Measurements from ENCODE around the gene ZNF440.
"Not testable (repeated sequence)": the region's sequence is repeated elsewhere in the genome, so short reads cannot be mapped to it uniquely, and the experiment has no call there.

Gene ZNF440

DNA sequence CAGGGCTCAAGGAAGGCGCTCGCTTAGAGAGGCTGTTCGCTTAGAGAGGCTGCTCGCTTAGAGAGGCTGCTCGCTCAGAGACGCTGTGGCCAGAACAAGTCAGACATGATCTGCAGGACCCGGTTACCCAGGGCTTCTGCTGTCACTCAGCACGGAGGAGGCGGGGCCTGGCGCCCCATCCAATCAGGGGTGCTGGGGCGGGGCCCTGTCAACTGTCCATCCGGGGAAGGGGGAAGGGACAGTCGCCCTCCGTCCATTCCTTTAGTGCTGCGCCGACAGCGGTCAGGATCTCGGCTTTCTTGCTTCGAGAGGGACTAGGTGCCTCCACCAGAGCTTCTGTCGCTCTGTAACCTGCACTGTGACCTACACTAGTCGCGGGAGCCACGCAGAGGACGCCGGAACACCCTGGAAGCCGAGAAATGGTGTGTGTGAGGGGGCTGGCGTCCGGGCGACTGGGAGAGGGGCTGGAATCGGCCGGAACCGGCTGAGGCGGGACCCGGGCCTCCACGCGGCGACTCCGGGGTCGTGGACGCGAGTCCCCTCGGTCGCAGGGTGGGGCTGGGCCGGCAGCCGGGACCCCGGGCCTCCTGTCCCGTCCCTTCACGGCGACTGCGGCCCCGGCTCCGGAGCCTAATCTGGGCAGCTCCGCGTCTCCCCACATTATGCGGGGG lies at the start of gene ZNF440:
TSS of gene ZNF440 (plus strand) at position 245 of the 671 bp plus-strand sequence. CDS start at position 420, 175 bp downstream.
- H3K9me3 Mint-ChIP-seq = peaks cover 43% of the 10 kb centered on the region
- peaks cover 39% of the 10 kb centered on the region for H3K36me3 Mint-ChIP-seq (ENCODE audit: low read depth)

GRCh38 chr19:11766597-11767591 lies 47.2 kb upstream of the ZNF440 start, which contains the start of gene ZNF441:
Gene ZNF441, plus strand, starts transcription at chr19:11767000. Its CDS starts 194 bp downstream, at chr19:11767194.
- peak; percentile 91 for DNase-seq (ENCODE audit: low spot score)
- Mint-ChIP-seq H3K27me3 (ENCODE audit: low read depth) (peaks cover 5% of the 10 kb centered on the region), H3K4me3 (peak within 1 kb of the TSS; percentile 96), H3K36me3 (ENCODE audit: low read depth) (peaks cover 28% of the 10 kb centered on the region), H3K4me1 (ENCODE audit: low read depth) (peaks cover 7% of the 10 kb centered on the region), H3K27ac (peak within 1 kb of the TSS; percentile 97), H3K9me3 (peaks cover 54% of the 10 kb centered on the region)

More for the DNA sequence above, at the start of gene ZNF440:
- Mint-ChIP-seq H3K4me1 (ENCODE audit: low read depth) (peaks cover 10% of the 10 kb centered on the region), H3K27ac (peak within 1 kb of the TSS; percentile 74), H3K27me3 (ENCODE audit: low read depth) (no peaks in the 10 kb centered on the region), H3K4me3 (peak within 1 kb of the TSS; percentile 75)
- DNase-seq (ENCODE audit: low spot score) = peak; percentile 90

DNA sequence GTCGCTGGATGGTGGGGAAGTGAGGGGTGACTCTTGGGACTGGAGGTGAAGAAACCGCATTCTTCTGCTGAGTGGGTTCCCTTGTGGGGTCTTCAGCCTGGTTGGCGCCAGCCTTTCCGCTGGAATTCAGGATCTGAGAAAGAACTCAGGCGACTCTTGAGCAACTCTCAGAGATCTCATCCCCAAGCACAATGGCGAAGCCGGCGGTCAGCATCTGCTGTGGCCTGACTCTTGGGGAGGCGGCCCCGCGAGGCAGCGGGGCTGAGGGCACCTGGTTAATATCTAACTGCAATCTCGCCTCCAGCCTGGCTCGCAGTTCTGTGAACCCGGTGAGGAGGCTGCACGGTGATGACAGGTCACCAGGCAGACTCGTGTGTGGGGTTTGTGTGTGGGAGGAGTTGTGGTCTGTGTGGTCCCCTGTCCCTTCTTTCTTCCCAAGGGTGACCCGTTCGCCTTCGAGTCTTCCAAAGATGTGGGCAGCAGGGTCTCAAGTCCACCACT lies 46.4 kb upstream of the ZNF440 start:
- peaks cover 52% of the 10 kb centered on the region for H3K9me3 Mint-ChIP-seq
- H3K4me1 Mint-ChIP-seq (ENCODE audit: low read depth) = peaks cover 7% of the 10 kb centered on the region
- H3K4me3 Mint-ChIP-seq = peak overlapping the region; percentile 96
- DNase-seq (ENCODE audit: low spot score) = peak; percentile 17
- peak overlapping the region; percentile 79 for H3K27ac Mint-ChIP-seq
- H3K36me3 Mint-ChIP-seq (ENCODE audit: low read depth) = peaks cover 33% of the 10 kb centered on the region
- peaks cover 5% of the 10 kb centered on the region for H3K27me3 Mint-ChIP-seq (ENCODE audit: low read depth)

DNA sequence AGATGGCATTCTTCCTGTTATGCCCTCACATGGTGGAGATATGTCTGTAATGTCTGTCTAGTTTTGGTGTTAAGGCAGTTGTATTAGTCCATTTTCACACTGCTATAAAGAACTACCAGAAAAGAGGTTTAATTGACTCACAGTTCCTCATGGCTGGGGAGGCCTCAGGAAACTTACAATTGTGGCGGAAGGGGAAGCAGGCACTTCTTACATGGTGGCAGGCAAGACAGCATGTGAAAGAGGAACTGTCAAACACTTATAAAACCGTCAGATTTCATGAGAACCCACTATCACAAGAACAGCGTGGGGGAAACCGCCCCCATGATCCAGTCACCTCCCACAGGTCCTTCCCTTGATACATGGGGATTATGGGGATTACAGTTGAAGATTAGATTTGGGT lies 44.1 kb upstream of the ZNF440 start:
- H3K9me3 Mint-ChIP-seq = peaks cover 58% of the 10 kb centered on the region
- H3K4me1 Mint-ChIP-seq (ENCODE audit: low read depth) = peaks cover 7% of the 10 kb centered on the region
- no peak overlapping the region for H3K4me3 Mint-ChIP-seq
- peaks cover 44% of the 10 kb centered on the region for H3K36me3 Mint-ChIP-seq (ENCODE audit: low read depth)
- peaks cover 1% of the 10 kb centered on the region for H3K27me3 Mint-ChIP-seq (ENCODE audit: low read depth)
- no peak for DNase-seq (ENCODE audit: low spot score)
- no peak overlapping the region for H3K27ac Mint-ChIP-seq

GRCh38 chr19:11771520-11771919 lies 42.6 kb upstream of the ZNF440 start:
- H3K4me3 Mint-ChIP-seq; H3K27ac Mint-ChIP-seq; H3K4me1 Mint-ChIP-seq (ENCODE audit: low read depth); H3K27me3 Mint-ChIP-seq (ENCODE audit: low read depth); DNase-seq (ENCODE audit: low spot score): not testable (repeated sequence)
- Mint-ChIP-seq H3K9me3 (peaks cover 65% of the 10 kb centered on the region), H3K36me3 (ENCODE audit: low read depth) (peaks cover 50% of the 10 kb centered on the region)

- DNase-seq (ENCODE audit: low spot score); H3K4me3 Mint-ChIP-seq; H3K27me3 Mint-ChIP-seq (ENCODE audit: low read depth); H3K27ac Mint-ChIP-seq; H3K4me1 Mint-ChIP-seq (ENCODE audit: low read depth): not testable (repeated sequence)
- peaks cover 73% of the 10 kb centered on the region for H3K36me3 Mint-ChIP-seq (ENCODE audit: low read depth)
- H3K9me3 Mint-ChIP-seq = peaks cover 76% of the 10 kb centered on the region
These were observed 37.4 kb upstream of the ZNF440 start for GRCh38 chr19:11776669-11777068.

DNA sequence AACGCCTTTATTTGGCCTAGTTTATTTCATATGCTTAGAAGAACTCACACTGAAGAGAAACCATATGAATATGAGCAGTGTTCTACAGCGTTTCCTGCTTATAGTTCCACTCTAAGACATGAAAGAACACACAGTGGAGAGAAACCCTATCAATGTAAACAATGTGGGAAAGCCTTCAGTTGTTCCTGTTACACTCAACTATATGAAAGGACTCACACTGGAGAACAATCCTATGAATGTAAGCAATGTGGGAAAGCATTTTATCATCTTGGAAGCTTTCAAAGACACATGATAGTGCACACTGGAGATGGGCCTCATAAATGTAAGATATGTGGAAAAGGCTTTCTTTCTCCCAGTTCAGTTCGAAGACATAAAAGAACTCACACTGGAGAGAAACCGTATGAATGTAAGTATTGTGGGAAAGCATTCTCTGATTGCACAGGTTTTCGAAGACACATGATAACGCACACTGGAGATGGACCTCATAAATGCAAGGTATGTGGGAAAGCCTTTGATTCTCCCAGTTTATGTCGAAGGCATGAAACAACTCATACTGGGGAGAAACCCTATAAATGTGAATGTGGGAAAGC lies 33.5 kb upstream of the ZNF440 start:
- no peak overlapping the region for H3K4me3 Mint-ChIP-seq
- H3K27ac Mint-ChIP-seq = no peak overlapping the region
- no peaks in the 10 kb centered on the region for H3K27me3 Mint-ChIP-seq (ENCODE audit: low read depth)
- H3K4me1 Mint-ChIP-seq (ENCODE audit: low read depth) = no peaks in the 10 kb centered on the region
- peaks cover 75% of the 10 kb centered on the region for H3K9me3 Mint-ChIP-seq
- H3K36me3 Mint-ChIP-seq (ENCODE audit: low read depth) = peaks cover 67% of the 10 kb centered on the region
- no peak for DNase-seq (ENCODE audit: low spot score)

GRCh38 chr19:11781295-11782057 lies 32.6 kb upstream of the ZNF440 start:
- no peak overlapping the region for H3K4me3 Mint-ChIP-seq
- H3K27me3 Mint-ChIP-seq (ENCODE audit: low read depth) = no peaks in the 10 kb centered on the region
- DNase-seq (ENCODE audit: low spot score) = no peak
- peaks cover 60% of the 10 kb centered on the region for H3K36me3 Mint-ChIP-seq (ENCODE audit: low read depth)
- H3K4me1 Mint-ChIP-seq (ENCODE audit: low read depth) = no peaks in the 10 kb centered on the region
- peaks cover 68% of the 10 kb centered on the region for H3K9me3 Mint-ChIP-seq
- H3K27ac Mint-ChIP-seq = no peak overlapping the region

- no peaks in the 10 kb centered on the region for H3K27me3 Mint-ChIP-seq (ENCODE audit: low read depth)
- no peak overlapping the region for H3K4me3 Mint-ChIP-seq
- no peaks in the 10 kb centered on the region for H3K4me1 Mint-ChIP-seq (ENCODE audit: low read depth)
- H3K36me3 Mint-ChIP-seq (ENCODE audit: low read depth) = peaks cover 39% of the 10 kb centered on the region
- DNase-seq (ENCODE audit: low spot score) = no peak
- H3K27ac Mint-ChIP-seq = no peak overlapping the region
- H3K9me3 Mint-ChIP-seq = peaks cover 75% of the 10 kb centered on the region
These were observed 30.3 kb upstream of the ZNF440 start for GRCh38 chr19:11783767-11784166.

GRCh38 chr19:11784356-11784755 lies 29.7 kb upstream of the ZNF440 start:
- Mint-ChIP-seq H3K36me3 (ENCODE audit: low read depth) (peaks cover 33% of the 10 kb centered on the region), H3K9me3 (peaks cover 77% of the 10 kb centered on the region), H3K4me3 (no peak overlapping the region), H3K27me3 (ENCODE audit: low read depth) (no peaks in the 10 kb centered on the region), H3K27ac (no peak overlapping the region), H3K4me1 (ENCODE audit: low read depth) (no peaks in the 10 kb centered on the region)
- no peak for DNase-seq (ENCODE audit: low spot score)

DNA sequence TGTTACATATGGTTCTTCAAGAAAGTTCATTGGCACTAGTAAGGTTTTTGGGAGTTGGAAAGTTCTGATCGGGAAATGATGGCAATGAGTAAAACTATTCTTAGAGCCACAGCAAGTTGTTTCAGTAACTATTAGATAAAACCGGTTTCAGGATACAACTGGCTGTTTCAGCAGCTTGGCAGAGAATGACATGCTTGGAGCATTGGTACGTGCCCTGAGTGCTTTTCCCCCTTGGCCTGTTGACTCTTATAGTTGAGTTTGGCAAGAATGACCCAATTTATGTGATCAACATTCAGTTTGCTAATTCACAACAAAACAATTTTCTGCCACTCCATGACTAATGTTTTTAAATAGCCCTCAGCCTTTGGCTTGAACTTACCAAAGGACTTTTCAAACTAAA lies 26.5 kb upstream of the ZNF440 start:
- H3K4me1 Mint-ChIP-seq (ENCODE audit: low read depth) = no peaks in the 10 kb centered on the region
- H3K4me3 Mint-ChIP-seq = no peak overlapping the region
- H3K36me3 Mint-ChIP-seq (ENCODE audit: low read depth) = peaks cover 12% of the 10 kb centered on the region
- DNase-seq (ENCODE audit: low spot score) = no peak
- no peaks in the 10 kb centered on the region for H3K27me3 Mint-ChIP-seq (ENCODE audit: low read depth)
- H3K9me3 Mint-ChIP-seq = peaks cover 77% of the 10 kb centered on the region
- no peak overlapping the region for H3K27ac Mint-ChIP-seq

DNA sequence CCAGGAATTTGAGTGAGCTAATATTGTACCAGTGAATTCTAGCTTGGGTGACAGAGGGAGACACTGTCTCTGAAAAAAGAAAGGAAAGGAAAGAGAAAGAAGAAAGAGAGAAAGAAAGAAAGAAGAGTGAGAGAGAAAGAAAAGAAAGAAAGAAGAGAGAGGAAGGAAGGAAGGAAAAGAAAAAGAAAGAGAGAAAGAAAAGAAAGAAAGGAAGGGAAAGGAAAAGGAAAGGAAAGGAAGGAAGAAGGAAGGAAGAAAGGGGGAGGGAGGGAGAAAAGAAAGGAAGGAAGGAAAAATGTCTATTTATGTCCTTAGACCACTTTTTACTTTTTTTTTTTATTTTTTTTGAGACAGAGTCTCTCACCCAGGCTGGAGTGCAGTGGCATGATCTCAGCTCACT lies 21.1 kb upstream of the ZNF440 start:
- H3K36me3 Mint-ChIP-seq (ENCODE audit: low read depth) = no peaks in the 10 kb centered on the region
- no peak overlapping the region for H3K27ac Mint-ChIP-seq
- peaks cover 8% of the 10 kb centered on the region for H3K4me1 Mint-ChIP-seq (ENCODE audit: low read depth)
- no peaks in the 10 kb centered on the region for H3K27me3 Mint-ChIP-seq (ENCODE audit: low read depth)
- no peak for DNase-seq (ENCODE audit: low spot score)
- H3K9me3 Mint-ChIP-seq = peaks cover 40% of the 10 kb centered on the region
- H3K4me3 Mint-ChIP-seq = no peak overlapping the region

GRCh38 chr19:11797491-11797890 lies 16.6 kb upstream of the ZNF440 start:
- Mint-ChIP-seq H3K27me3 (ENCODE audit: low read depth) (no peaks in the 10 kb centered on the region), H3K4me3 (peak overlapping the region; percentile 89), H3K36me3 (ENCODE audit: low read depth) (peaks cover 5% of the 10 kb centered on the region), H3K4me1 (ENCODE audit: low read depth) (peaks cover 10% of the 10 kb centered on the region), H3K9me3 (peaks cover 19% of the 10 kb centered on the region), H3K27ac (no peak overlapping the region)
- DNase-seq (ENCODE audit: low spot score) = peak; percentile 72

All from T-helper 2 cell treated with Interferon-gamma antibody and Interleukin-4, amounts not matched to agents 5 μg/mL and 100 μg/mL, for 36 hours (primary cell).